Liver (tissue), 9 donors: ENCODE measurements around the gene HACD2. TPM values are rescaled to one million over a fixed set of nuclear protein-coding genes. Genes with fewer than 3 reads are reported as not detected.

Source experiments
- DNase-seq: peaks from one replicate; pipeline ENCODE4 v3.0.0-alpha.2; 2017; ENCODE audit warnings: low spot score
- H3K27ac ChIP-seq, 2 donors: one replicate each; pipeline ENCODE4 v1.7.0; 2013; ENCODE audit warnings: inconsistent platforms in 2 of 2, low read length in 2 of 2, control low read depth in 1 of 2, low read depth in 1 of 2, mild to moderate bottlenecking in 1 of 2
- H3K27me3 ChIP-seq, 4 donors: one replicate each; pipeline versions ENCODE4 v1.6.1 to v1.7.0; 2013; ENCODE audit warnings: low read length in 3 of 4, inconsistent platforms in 1 of 4, mild to moderate bottlenecking in 1 of 4, moderate library complexity in 1 of 4; ENCODE audit not compliant: control insufficient read depth in 4 of 4, insufficient read depth in 4 of 4
- H3K36me3 ChIP-seq, 4 donors: one replicate each; pipeline versions ENCODE4 v1.6.1 to v1.7.0; 2013; ENCODE audit warnings: low read length in 3 of 4, mild to moderate bottlenecking in 3 of 4, low read depth in 1 of 4, moderate library complexity in 1 of 4; ENCODE audit not compliant: control insufficient read depth in 4 of 4, insufficient read depth in 3 of 4
- H3K4me1 ChIP-seq, 4 donors: one replicate each; pipeline versions ENCODE4 v1.6.1 to v1.7.0; 2013; ENCODE audit warnings: low read length in 3 of 4, mild to moderate bottlenecking in 3 of 4, moderate library complexity in 1 of 4; ENCODE audit not compliant: control insufficient read depth in 4 of 4, insufficient read depth in 4 of 4
- H3K4me3 ChIP-seq, 3 donors: one replicate each; pipeline versions ENCODE4 v1.6.1 to v1.7.0; 2013; ENCODE audit warnings: low read length in 3 of 3, control low read depth in 1 of 3, low read depth in 1 of 3, mild to moderate bottlenecking in 1 of 3
- H3K9ac ChIP-seq, 2 donors: one replicate each; pipeline ENCODE4 v1.7.0; 2013; ENCODE audit warnings: low read length in 2 of 2, mild to moderate bottlenecking in 2 of 2, moderate library complexity in 2 of 2, control low read depth in 1 of 2, low read depth in 1 of 2
- H3K9me3 ChIP-seq, 4 donors: one replicate each; pipeline versions ENCODE4 v1.6.1 to v1.7.0; 2013; ENCODE audit warnings: low read length in 3 of 4; ENCODE audit not compliant: control insufficient read depth in 4 of 4
- ATF3 ChIP-seq: IDR thresholded peaks from 2 replicates; pipeline ENCODE4 v1.6.1; 2016; ENCODE audit warnings: antibody characterized with exemption
- EGR1 ChIP-seq, 2 donors: IDR thresholded peaks; 2 replicates each; pipeline ENCODE4 v1.6.1; 2016 to 2018; ENCODE audit warnings: antibody characterized with exemption in 2 of 2, low read depth in 2 of 2
- FOXA1 ChIP-seq: IDR thresholded peaks from 2 replicates; pipeline ENCODE4 v1.6.1; 2016; ENCODE audit warnings: antibody characterized with exemption
- FOXA2 ChIP-seq: IDR thresholded peaks from 2 replicates; pipeline ENCODE4 v1.6.1; 2016; ENCODE audit warnings: antibody characterized with exemption
- GABPA ChIP-seq, 2 donors: IDR thresholded peaks in 1 of 2; conservative IDR thresholded peaks in 1 of 2; 2 replicates each; pipeline ENCODE4 v1.6.1; 2016; ENCODE audit warnings: antibody characterized with exemption in 2 of 2, mild to moderate bottlenecking in 1 of 2, moderate library complexity in 1 of 2
- HNF4A ChIP-seq, 2 donors: conservative IDR thresholded peaks; 2 replicates each; pipeline ENCODE4 v1.6.1; 2016; ENCODE audit warnings: antibody characterized with exemption in 2 of 2, mild to moderate bottlenecking in 2 of 2
- HNF4G ChIP-seq: IDR thresholded peaks from 2 replicates; pipeline ENCODE4 v1.6.1; 2016; ENCODE audit warnings: antibody characterized with exemption
- JUND ChIP-seq, 2 donors: IDR thresholded peaks; 2 replicates each; pipeline ENCODE4 v1.6.1; 2016; ENCODE audit warnings: antibody characterized with exemption in 2 of 2
- NR2F2 ChIP-seq: IDR thresholded peaks from 2 replicates; pipeline ENCODE4 v1.6.1; 2016; ENCODE audit warnings: antibody characterized with exemption
- REST ChIP-seq: IDR thresholded peaks from 2 replicates; pipeline ENCODE4 v1.6.1; 2016; ENCODE audit warnings: antibody characterized with exemption, mild to moderate bottlenecking
- RXRA ChIP-seq, 2 donors: IDR thresholded peaks; 2 replicates each; pipeline ENCODE4 v1.6.1; 2017 to 2018; ENCODE audit warnings: antibody characterized with exemption in 2 of 2, mild to moderate bottlenecking in 1 of 2
- SP1 ChIP-seq: IDR thresholded peaks from 2 replicates; pipeline ENCODE4 v1.6.1; 2018; ENCODE audit warnings: antibody characterized with exemption, mild to moderate bottlenecking
- TAF1 ChIP-seq: conservative IDR thresholded peaks from 2 replicates; pipeline ENCODE4 v1.6.1; 2016; ENCODE audit warnings: antibody characterized with exemption, mild to moderate bottlenecking
- YY1 ChIP-seq: IDR thresholded peaks from 2 replicates; pipeline ENCODE4 v1.6.1; 2016; ENCODE audit warnings: antibody characterized with exemption, mild to moderate bottlenecking
- ZBTB33 ChIP-seq: IDR thresholded peaks from 2 replicates; pipeline ENCODE4 v1.6.1; 2016; ENCODE audit warnings: antibody characterized with exemption
- WGBS: extraction: QIAGEN DNeasy Blood & Tissue Kit; methylation state at CpG from one replicate; pipeline ENCODE4 v1.1.7; 2013; 5-methylcytosine and 5-hydroxymethylcytosine counted together
- polyA plus RNA-seq, 2 donors: library from polyadenylated mRNA; stranded (reverse) in 1 of 2; unstranded in 1 of 2; fragments of 200-250 nt in 1 of 2; fragments of >200 nt in 1 of 2; fragmentation: Nextera tagmentation in 1 of 2; extraction: Ambion mirVana in 1 of 2; gene quantifications; one replicate each; pipeline versions ENCODE4 v1.2.1 to v1.2.3, GENCODE V29; 2013 to 2015
- total RNA-seq, 2 donors: library from RNA; depleted of rRNA; stranded (reverse); fragments of >200 nt; gene quantifications; one replicate each; pipeline ENCODE4 v1.2.3, GENCODE V29; 2014
- TF ChIP-seq, protein P1 (sequence below): IDR thresholded peaks from 2 replicates; pipeline ENCODE4 v1.6.1; 2016; ENCODE audit warnings: antibody characterized with exemption
- TF ChIP-seq, protein P2 (sequence below): fragments of 150-350 bp; IDR thresholded peaks from 2 replicates; pipeline ENCODE4 v1.5.1; 2017; ENCODE audit warnings: improper control_type of control experiment, low read depth, low read length; ENCODE audit not compliant: missing input control
- donor health status: healthy.
- donor health status: healthy.
- donor health status: healthy.
- donor health status: healthy.
- donor health status: healthy.

The HACD2 gene
- total and polyA plus RNA-seq, 4 donors, result 14.8 to 45.2 (median 25.2) TPM

GRCh38 chr3:123451186-123451585 lies 133.7 kb downstream of the HACD2 start:
- no peak overlapping the region for H3K9ac ChIP-seq
- peaks cover 0 to 2% (median under 1%) of the 10 kb centered on the region in 4 donors for H3K27me3 ChIP-seq
- no peak overlapping the region for H3K27ac ChIP-seq
- peaks cover 4 to 19% (median 5%) of the 10 kb centered on the region in 4 donors for H3K4me1 ChIP-seq
- TF ChIP-seq NR2F2, result peak; percentile 29
- TF ChIP-seq, protein P1, sequence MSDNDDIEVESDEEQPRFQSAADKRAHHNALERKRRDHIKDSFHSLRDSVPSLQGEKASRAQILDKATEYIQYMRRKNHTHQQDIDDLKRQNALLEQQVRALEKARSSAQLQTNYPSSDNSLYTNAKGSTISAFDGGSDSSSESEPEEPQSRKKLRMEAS, result no peak
- H3K9me3 ChIP-seq, result no peaks in the 10 kb centered on the region
- DNase-seq, result no peak
- H3K4me3 ChIP-seq, result no peak overlapping the region
- no peaks in the 10 kb centered on the region for H3K36me3 ChIP-seq
- WGBS, result 29% methylated on average over 4 of the region's 4 CpGs

- no peak for DNase-seq
- TF ChIP-seq FOXA1 (no peak), ATF3 (no peak), SP1 (no peak), HNF4A (conservative IDR thresholded peaks at IDR 0.05) (no peak), JUND (IDR thresholded peaks at IDR 0.05) (no peak), RXRA (IDR thresholded peaks at IDR 0.05) (no peak), EGR1 (IDR thresholded peaks at IDR 0.05; ENCODE audit: low read depth in 2 of 2) (no peak), GABPA (IDR thresholded peaks at IDR 0.05 in 1 of 2, conservative IDR thresholded peaks at IDR 0.05 in 1 of 2) (no peak), YY1 (no peak)
- TF ChIP-seq, protein P1, result no peak
- TF ChIP-seq, protein P2, sequence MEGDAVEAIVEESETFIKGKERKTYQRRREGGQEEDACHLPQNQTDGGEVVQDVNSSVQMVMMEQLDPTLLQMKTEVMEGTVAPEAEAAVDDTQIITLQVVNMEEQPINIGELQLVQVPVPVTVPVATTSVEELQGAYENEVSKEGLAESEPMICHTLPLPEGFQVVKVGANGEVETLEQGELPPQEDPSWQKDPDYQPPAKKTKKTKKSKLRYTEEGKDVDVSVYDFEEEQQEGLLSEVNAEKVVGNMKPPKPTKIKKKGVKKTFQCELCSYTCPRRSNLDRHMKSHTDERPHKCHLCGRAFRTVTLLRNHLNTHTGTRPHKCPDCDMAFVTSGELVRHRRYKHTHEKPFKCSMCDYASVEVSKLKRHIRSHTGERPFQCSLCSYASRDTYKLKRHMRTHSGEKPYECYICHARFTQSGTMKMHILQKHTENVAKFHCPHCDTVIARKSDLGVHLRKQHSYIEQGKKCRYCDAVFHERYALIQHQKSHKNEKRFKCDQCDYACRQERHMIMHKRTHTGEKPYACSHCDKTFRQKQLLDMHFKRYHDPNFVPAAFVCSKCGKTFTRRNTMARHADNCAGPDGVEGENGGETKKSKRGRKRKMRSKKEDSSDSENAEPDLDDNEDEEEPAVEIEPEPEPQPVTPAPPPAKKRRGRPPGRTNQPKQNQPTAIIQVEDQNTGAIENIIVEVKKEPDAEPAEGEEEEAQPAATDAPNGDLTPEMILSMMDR, result no peak
- Histone ChIP-seq H3K36me3 (no peaks in the 10 kb centered on the region), H3K9ac (no peak overlapping the region), H3K4me1 (peaks cover 4 to 19% (median 5%) of the 10 kb centered on the region in 4 donors), H3K4me3 (peak overlapping the region in 1 of 3 donors; percentile 63), H3K27ac (peak overlapping the region in 1 of 2 donors; percentile 35), H3K9me3 (no peaks in the 10 kb centered on the region), H3K27me3 (peaks cover 0 to 2% (median under 1%) of the 10 kb centered on the region in 4 donors)
- WGBS, result 27% methylated on average over 33 of the region's 33 CpGs
Observed at GRCh38 chr3:123449997-123450604, 134.8 kb downstream of the HACD2 start.

- peaks cover 0 to 2% (median under 1%) of the 10 kb centered on the region in 4 donors for H3K27me3 ChIP-seq
- H3K9me3 ChIP-seq, result no peaks in the 10 kb centered on the region
- 2% methylated on average over 114 of the region's 114 CpGs for WGBS
- peak; percentile 40 for DNase-seq
- H3K4me1 ChIP-seq, result peaks cover 4 to 19% (median 5%) of the 10 kb centered on the region in 4 donors
- H3K27ac ChIP-seq, result peak overlapping the region; percentile 14 to 45
- H3K9ac ChIP-seq, result no peak overlapping the region
- peak overlapping the region in 2 of 3 donors; percentile 45 to 63 for H3K4me3 ChIP-seq
- no peaks in the 10 kb centered on the region for H3K36me3 ChIP-seq
- TF ChIP-seq, protein P1, result no peak
- TF ChIP-seq ZBTB33, result no peak
- TF ChIP-seq HNF4A (conservative IDR thresholded peaks at IDR 0.05), result no peak
- TF ChIP-seq RXRA (IDR thresholded peaks at IDR 0.05), result no peak
- no peak for TF ChIP-seq REST
- TF ChIP-seq SP1, result no peak
- TF ChIP-seq JUND (IDR thresholded peaks at IDR 0.05), result no peak
- TF ChIP-seq HNF4G, result no peak
- no peak for TF ChIP-seq FOXA2
- TF ChIP-seq NR2F2, result no peak
- TF ChIP-seq TAF1, result no peak
- no peak for TF ChIP-seq FOXA1
Observed at GRCh38 chr3:123449102-123449996, 135.5 kb downstream of the HACD2 start.
